GM18526 (cell line): Measurements from ENCODE around the gene HOXD9.

ENCODE experiments used
- POLR2A ChIP-seq: IDR thresholded peaks from 3 replicates; pipeline ENCODE4 v1.6.1; 2011; ENCODE audit not compliant: insufficient read length; ENCODE audit errors: extremely low read depth

HOXD9 gene

DNA sequence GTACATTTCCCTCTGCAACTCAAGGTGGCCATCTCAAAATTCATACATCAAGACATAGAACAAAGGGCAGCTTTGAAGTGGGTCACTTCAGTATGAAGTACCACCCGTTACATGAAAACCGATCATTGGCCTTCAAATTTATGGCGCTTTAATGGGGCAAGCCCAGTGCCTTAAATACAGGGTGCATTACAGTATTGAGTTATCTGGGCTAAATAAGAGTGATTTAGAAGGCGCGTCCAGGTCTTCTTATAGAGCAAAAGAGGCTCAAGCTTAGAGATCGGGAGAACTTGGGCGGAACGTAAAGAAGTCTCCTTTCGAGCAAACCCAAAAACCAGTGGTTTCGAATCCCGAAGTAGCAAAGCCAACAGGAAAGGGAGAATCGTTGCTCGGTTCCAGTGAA lies 41.7 kb downstream of the HOXD9 start:
- no peak for TF ChIP-seq POLR2A

DNA sequence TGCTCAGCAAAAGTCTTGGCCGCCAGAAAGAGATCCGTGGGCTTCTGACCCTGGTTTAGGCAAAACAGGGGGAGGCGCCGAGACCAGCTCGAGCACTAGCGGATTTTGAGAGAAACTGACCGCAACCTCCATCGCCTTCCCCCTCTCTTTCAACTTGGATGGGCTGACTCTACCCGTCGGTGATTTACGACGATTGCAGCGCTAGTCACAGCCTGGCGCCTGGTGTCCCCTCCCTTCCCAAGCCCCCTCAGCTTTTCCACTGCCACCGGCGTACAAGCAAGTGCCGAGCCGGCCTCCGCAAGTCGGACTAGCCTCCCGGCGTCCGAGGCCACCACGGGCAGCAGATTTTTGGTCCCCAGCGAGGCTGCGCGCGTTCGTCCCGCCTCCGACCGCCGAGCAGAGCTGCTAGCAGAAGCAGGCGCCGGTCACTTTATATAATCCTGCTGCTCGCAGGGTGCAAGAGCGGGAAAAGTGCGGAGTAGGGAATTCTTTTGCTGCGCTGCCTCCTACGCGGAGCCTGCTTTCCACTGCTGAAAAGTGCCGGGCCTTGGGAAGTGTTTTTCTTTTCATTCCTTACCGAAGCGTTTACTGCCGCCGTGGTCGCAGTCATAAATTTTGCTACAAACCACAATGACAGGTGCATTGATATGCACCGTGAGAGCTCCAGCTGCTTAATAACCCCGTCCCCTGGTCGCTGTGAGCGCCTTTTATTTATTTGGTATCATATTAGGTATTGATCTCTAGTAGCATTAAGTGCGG lies 42.3 kb downstream of the HOXD9 start:
- no peak for TF ChIP-seq POLR2A

DNA sequence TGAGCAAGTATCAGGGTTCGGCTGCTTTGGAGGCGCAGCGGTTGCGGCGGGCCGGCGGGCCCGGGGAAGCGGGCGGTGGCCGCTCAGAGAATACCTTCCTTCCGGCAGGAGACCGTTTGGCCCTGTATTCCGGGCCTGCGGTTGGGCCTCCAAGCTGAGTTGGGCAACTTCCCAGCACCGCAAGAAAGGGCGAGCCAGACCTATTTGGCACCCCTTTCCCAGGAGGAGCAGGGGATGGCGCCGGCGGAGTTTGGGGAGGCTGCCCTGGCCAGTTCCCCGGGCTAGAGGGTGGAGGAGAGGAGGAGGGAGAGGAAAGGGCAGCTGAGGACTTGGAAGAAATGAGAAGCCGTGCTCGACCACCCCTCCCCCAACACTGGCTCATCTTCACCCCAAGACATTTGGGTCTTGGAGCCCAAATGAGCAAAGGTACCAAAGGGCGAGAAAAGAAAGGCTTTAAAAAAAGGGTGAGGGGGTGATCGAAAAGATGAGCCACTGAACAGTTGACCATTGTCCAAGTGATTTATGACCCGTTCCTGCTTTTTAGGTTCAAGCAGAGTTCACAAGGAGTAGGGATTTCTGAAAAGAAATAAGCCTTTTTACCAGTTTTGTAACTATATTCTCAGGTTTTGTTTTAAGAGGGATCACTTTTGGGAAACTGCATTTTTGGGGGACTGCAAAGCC lies 43.0 kb downstream of the HOXD9 start:
- no peak for TF ChIP-seq POLR2A

DNA sequence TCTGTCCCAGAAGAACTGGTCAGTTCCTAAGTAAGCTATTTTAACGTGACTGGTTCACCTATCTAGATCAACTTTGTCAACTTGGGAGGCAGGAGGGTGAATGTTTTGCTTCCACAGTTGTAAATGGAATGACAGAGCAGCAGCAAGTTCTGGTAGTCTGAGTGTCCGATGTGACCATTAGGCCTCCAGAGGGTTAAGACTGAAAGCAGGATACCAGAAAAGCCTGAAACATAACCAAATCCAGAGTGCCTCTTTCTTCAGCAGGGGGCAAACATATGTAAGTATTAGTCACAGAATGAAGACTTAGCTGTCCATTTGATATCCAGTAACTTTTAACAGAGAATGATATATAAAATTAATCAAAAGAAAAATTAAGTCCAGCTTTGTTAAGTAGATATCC lies 43.8 kb downstream of the HOXD9 start:
- no peak for TF ChIP-seq POLR2A

DNA sequence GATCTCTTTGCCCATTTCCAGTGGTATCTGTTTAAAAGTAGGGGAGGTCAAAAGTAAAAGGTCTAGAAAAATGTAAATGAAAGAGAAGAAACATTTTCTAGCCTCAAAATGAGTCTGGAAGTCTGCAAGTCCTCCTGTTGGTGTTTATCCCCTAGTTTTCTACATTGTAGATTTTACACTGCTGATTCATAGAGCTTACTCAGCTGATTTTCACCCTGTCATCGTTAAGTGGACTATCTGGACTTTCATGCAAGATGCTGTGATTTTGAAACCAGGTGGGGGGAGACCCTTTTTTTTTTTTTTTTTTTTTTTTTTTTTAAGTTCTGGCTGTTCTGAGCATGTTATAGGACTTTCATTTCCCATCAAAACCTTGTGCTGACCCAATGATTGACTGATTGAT lies 44.9 kb downstream of the HOXD9 start:
- TF ChIP-seq POLR2A, result no peak

DNA sequence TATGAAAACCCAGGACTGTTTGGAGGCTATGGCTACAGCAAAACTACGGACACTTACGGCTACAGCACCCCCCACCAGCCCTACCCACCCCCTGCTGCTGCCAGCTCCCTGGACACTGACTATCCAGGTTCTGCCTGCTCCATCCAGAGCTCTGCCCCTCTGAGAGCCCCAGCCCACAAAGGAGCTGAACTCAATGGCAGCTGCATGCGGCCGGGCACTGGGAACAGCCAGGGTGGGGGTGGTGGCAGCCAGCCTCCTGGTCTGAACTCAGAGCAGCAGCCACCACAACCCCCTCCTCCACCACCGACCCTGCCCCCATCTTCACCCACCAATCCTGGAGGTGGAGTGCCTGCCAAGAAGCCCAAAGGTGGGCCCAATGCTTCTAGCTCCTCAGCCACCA lies 46.7 kb downstream of the HOXD9 start:
- no peak for TF ChIP-seq POLR2A

DNA sequence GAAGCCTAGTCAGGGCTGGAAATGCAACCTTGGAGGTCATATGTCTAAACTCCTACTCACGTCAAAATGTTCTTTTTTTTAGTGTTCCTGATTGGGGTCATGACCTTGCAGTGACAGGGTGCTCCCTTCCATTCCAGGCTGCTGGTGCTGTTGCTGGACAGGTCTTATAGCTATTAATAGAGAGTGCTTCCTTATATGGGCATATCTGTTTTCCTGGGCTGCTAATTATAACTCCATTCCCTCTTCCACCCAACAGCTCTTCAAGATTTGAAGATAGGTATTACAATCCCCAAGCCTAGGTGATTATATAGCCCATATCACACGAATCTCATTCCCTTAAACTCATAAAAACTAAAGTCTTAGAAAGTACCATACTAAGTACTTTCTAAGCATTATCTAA lies 47.2 kb downstream of the HOXD9 start:
- no peak for TF ChIP-seq POLR2A

DNA sequence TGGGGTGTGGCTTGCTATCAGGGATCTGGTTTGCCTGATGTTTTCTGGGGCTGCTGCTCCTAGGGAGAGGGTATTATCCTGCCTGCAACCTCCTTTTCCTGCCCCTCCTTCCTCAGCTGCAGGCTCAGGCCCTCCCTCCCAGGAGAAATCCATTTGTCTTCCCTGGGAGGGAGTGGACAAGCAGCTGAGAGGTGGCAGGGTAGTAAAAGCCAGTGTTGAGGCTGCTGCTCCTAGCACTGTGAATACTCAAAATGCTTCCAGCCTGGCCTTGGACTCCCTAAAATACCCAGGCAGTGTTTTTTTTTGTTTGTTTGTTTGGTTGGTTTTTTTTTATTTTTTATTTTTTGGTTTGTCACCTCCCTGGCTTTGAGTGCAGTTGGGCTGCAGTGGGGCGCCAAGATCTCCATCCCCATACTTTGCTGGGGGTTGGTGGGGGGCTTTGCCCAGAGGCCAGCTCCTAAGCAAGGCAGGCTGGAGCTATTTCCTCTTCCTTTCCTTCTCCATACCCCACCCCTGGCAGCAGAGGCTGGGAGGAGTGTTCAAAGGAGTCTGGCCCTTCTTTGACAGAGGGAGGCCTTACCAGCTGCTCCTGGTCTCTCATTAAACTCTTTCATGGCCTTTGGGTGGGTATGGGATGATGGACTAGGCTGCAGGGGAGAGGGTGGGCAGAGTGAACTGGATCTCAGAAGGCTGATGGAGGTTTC lies 48.2 kb downstream of the HOXD9 start:
- no peak for TF ChIP-seq POLR2A

DNA sequence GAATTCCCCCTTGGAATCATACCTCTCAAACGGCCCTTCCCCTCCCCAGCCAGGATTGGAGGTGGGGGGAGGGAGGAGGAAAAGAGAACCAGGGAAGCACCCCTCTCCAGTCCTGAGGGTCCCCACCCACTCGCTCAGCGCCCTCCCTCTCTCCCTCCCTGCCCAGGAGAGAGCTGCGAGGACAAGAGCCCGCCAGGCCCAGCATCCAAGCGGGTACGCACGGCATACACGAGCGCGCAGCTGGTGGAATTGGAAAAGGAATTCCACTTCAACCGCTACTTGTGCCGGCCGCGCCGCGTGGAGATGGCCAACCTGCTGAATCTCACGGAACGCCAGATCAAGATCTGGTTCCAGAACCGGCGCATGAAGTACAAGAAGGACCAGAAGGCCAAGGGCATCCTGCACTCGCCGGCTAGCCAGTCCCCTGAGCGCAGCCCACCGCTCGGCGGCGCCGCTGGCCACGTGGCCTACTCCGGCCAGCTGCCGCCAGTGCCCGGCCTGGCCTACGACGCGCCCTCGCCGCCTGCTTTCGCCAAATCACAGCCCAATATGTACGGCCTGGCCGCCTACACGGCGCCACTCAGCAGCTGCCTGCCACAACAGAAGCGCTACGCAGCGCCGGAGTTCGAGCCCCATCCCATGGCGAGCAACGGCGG lies 49.0 kb downstream of the HOXD9 start:
- TF ChIP-seq POLR2A, result no peak

DNA sequence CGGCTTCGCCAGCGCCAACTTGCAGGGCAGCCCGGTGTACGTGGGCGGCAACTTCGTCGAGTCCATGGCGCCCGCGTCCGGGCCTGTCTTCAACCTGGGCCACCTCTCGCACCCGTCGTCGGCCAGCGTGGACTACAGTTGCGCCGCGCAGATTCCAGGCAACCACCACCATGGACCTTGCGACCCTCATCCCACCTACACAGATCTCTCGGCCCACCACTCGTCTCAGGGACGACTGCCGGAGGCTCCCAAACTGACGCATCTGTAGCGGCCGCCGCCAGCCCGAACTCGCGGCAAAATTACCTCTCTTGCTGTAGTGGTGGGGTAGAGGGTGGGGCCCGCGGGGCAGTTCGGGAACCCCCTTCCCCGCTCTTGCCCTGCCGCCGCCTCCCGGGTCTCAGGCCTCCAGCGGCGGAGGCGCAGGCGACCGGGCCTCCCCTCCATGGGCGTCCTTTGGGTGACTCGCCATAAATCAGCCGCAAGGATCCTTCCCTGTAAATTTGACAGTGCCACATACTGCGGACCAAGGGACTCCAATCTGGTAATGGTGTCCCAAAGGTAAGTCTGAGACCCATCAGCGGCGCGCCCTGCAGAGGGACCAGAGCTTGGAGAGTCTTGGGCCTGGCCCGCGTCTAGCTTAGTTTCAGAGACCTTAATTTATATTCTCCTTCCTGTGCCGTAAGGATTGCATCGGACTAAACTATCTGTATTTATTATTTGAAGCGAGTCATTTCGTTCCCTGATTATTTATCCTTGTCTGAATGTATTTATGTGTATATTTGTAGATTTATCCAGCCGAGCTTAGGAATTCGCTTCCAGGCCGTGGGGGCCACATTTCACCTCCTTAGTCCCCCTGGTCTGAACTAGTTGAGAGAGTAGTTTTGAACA lies 49.7 kb downstream of the HOXD9 start:
- TF ChIP-seq POLR2A, result no peak

DNA sequence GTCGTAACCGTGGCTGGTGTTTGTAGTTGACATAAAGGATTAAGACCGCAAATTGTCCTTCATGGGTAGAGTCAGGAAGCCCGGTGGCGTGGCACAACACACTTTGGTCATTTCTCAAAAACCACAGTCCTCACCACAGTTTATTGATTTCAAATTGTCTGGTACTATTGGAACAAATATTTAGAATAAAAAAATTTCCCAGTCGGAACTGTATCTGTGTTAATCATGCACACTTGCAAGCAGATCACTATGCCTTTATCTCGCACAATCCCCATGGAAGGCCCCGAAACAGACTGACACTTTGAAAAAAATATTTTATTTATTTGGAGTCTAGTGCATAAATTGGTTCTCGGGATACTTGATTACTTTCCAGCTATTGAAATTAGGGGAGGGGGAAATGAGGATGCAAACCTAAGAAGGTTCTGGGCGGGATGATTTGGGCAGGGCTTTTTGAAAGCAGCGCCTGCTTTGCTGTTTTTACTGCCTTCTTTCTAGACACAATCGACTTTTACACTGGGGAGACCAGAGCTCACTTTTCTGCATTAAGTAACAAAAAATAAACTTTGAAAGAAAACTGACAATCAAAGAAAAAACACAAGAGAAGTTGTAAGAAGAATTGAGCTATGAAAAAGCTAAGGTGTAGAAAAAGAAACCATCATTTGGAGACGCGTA lies 50.5 kb downstream of the HOXD9 start:
- no peak for TF ChIP-seq POLR2A

DNA sequence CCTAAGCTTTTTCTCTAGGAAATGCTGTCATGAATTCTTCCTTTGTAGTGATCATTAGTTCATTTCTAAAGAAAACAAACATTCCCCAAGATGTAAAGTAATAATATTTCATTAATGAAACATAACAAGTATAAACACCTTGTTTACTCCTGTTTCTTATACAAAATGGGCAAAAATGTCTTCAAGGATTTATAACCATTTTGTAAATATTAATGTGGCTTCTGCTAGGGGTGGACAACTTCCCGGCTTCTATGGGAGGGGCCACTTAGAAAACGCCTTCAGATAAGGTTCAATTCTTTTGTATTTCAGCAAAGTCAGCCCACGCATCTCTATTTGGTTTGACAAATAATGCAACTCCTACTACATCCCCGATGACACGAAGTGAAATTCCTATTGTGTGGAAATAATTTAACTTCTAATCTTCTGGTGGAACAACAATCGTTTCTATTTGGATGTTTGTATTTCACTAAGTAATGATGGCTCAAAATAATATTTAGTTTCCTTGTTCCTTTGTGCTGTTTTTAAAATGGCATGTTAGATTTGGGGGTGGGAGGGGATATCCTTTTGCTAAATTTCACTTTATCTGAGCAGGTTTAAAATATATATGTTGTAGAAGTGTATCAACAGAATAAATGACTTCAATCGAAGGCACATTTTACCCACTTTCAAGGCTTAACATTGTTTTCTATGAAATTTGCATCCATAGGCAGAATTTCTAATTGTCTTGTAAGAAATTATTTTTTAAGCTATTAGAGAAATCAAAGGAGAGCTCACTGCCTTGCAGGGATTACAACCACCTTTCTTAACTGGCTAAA lies 51.3 kb downstream of the HOXD9 start:
- TF ChIP-seq POLR2A, result no peak

DNA sequence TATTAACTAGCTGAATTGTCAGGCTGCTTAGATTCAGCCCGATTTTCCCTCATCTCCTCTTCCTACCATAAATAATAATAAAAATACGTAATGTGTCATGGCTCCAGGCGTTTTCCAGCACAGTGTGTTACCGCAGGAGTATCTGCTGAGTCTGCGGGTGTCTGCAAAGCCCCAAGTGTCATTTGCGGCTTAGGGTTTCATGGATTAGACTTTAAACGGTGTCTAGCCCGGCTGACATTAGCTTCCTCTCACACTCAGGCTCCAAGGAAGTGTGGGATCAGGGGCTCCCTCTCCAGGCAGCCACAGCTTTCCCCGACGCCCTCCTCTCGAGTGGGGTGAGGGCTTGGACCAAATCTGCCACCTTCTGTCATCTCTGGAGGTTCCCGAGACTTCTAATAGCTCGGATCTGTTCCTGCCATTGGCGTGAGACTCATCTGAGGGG lies 51.9 kb downstream of the HOXD9 start:
- no peak for TF ChIP-seq POLR2A
